Kidney (tissue), 14 donors: ENCODE measurements around the gene YPEL1. TPM values are rescaled to one million over a fixed set of nuclear protein-coding genes. Genes with fewer than 3 reads are reported as not detected.

ENCODE experiments used
- DNase-seq, 5 donors: peaks; one replicate each; pipeline ENCODE4 v3.0.0-alpha.2; 2013 to 2020
- FAIRE-seq: peaks from 2 replicates; lab custom pipeline; 2012; peaks lifted over from hg19 to GRCh38; lab: Jason Lieb, UNC
- H3K27ac ChIP-seq, 2 donors: one replicate each; pipeline ENCODE4 v1.7.0; 2013; ENCODE audit warnings: low read depth in 2 of 2, low read length in 2 of 2, inconsistent platforms in 1 of 2
- H3K27me3 ChIP-seq: one replicate; pipeline ENCODE4 v1.7.1; 2013; ENCODE audit warnings: low read length, inconsistent platforms; ENCODE audit not compliant: control insufficient read depth, insufficient read depth
- H3K36me3 ChIP-seq, 3 donors: one replicate each; pipeline versions ENCODE4 v1.7.0 to v1.7.1; 2013; ENCODE audit warnings: low read length in 3 of 3, control low read depth in 1 of 3, inconsistent platforms in 1 of 3; ENCODE audit not compliant: insufficient read depth in 3 of 3, control insufficient read depth in 2 of 3
- H3K4me1 ChIP-seq, 3 donors: one replicate each; pipeline versions ENCODE4 v1.7.0 to v1.7.1; 2013; ENCODE audit warnings: low read length in 3 of 3, inconsistent platforms in 1 of 3, low read depth in 1 of 3; ENCODE audit not compliant: control insufficient read depth in 2 of 3, insufficient read depth in 2 of 3
- H3K4me3 ChIP-seq, 3 donors: one replicate each; pipeline versions ENCODE4 v1.7.0 to v1.8.1; 2013; ENCODE audit warnings: low read length in 3 of 3, control low read depth in 1 of 3, inconsistent platforms in 1 of 3
- H3K9ac ChIP-seq, 3 donors: one replicate each; pipeline versions ENCODE4 v1.7.0 to v1.7.1; 2013; ENCODE audit warnings: low read length in 3 of 3, control low read depth in 1 of 3, inconsistent platforms in 1 of 3
- H3K9me3 ChIP-seq, 3 donors: one replicate each; pipeline versions ENCODE4 v1.7.0 to v1.7.1; 2013; ENCODE audit warnings: low read length in 3 of 3, control low read depth in 1 of 3, inconsistent platforms in 1 of 3; ENCODE audit not compliant: control insufficient read depth in 2 of 3, insufficient read depth in 1 of 3
- CTCF ChIP-seq: IDR thresholded peaks from 3 replicates; pipeline ENCODE4 v1.5.1; 2012; ENCODE audit warnings: mild to moderate bottlenecking, moderate library complexity, borderline replicate concordance; ENCODE audit not compliant: insufficient read depth; ENCODE audit errors: extremely low read depth
- intact Hi-C: fragments of 100-400 bp; cut with DNase I; formaldehyde crosslinking; loops from one replicate; pipeline ENCODE4 v1.11.1; 2022
- polyA plus RNA-seq: library from polyadenylated mRNA; stranded (reverse); fragments of 350-450 nt; fragmentation: Illumina TruSeq; extraction: RNeasy Lipid Tissue Mini Kit (QIAGEN cat#74804); gene quantifications from one replicate; pipeline ENCODE4 v1.2.3, GENCODE V29; 2014; ENCODE audit warnings: low read depth, low replicate concordance; ENCODE audit not compliant: insufficient read depth
- total RNA-seq: library from RNA; stranded (reverse); fragmentation: NEBNext Ultra II Directional; extraction: Animal tissue kit (Norgen Biotek cat#: 25700); gene quantifications from one replicate; pipeline ENCODE4 v1.2.1, GENCODE V29; 2021
- donor health status: control.
- donor health status: control.
- donor health status: control.
- donor health status: control.
- donor health status: control.
- donor health status: DM: yes; HTN: yes; CAD: no.
- donor health status: Normal renal cell carcinoma (clear cell type).

Gene YPEL1
- total and polyA plus RNA-seq, 2 donors from 2014 or later: 2.2 to 6.1 TPM

- DNase-seq (no peak), FAIRE-seq (no peak)
Measured at GRCh38 chr22:21660904-21661303, 74.7 kb downstream of the YPEL1 start.

DNA sequence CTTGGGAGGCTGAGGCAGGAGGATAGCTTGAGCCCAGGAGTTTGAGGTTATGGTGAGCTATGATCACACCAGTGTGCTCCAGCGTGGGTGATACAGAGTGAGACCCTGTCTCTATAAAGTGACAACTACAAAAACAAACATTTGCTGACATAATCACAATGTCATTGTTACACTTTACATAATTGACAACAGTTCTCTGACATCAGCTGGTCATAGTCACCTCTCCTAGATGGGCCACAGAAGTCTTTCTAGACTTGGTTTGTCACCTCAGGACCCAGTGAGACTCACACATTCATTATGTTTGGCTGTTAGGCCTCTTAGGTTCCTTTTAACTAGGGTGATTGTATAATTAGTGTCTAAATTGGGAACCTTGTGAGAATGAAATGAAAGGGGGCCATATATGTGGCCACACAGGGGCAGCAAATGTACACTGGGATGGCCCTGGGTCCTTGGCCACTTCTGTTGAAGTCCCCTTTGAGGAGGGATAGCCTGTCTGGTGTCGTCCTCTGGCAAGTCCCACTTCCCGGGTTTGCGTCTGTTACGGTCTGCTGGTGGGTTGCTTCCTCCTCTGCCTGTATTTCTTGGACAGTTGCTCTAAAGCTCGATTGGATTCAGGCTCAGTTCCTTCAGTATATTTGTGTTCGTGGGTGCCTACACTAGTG lies 75.6 kb downstream of the YPEL1 start:
- no peak for FAIRE-seq
- Histone ChIP-seq H3K9me3 (no peaks in the 10 kb centered on the region), H3K27me3 (no peaks in the 10 kb centered on the region), H3K4me3 (no peak overlapping the region), H3K27ac (no peak overlapping the region), H3K9ac (no peak overlapping the region), H3K4me1 (peaks cover 0 to 2% (median 0%) of the 10 kb centered on the region in 3 donors), H3K36me3 (no peaks in the 10 kb centered on the region)
- intact Hi-C loops: no loop called here
- no peak for DNase-seq
- TF ChIP-seq CTCF: no peak

More at GRCh38 chr22:21660904-21661303, 74.7 kb downstream of the YPEL1 start:
- TF ChIP-seq CTCF: no peak
- H3K36me3 ChIP-seq: no peaks in the 10 kb centered on the region
- intact Hi-C loops: no loop called here
- H3K27ac ChIP-seq: no peak overlapping the region
- no peak overlapping the region for H3K4me3 ChIP-seq
- peaks cover 0 to 2% (median 0%) of the 10 kb centered on the region in 3 donors for H3K4me1 ChIP-seq
- no peaks in the 10 kb centered on the region for H3K27me3 ChIP-seq
- H3K9ac ChIP-seq: no peak overlapping the region
- H3K9me3 ChIP-seq: no peaks in the 10 kb centered on the region

GRCh38 chr22:21657360-21658032 lies 78.1 kb downstream of the YPEL1 start:
- H3K4me3 ChIP-seq: peak overlapping the region; percentile 42 to 56 (median 56)
- H3K4me1 ChIP-seq: peaks cover 0 to 4% (median 0%) of the 10 kb centered on the region in 3 donors
- TF ChIP-seq CTCF: no peak
- H3K36me3 ChIP-seq: no peaks in the 10 kb centered on the region
- intact Hi-C loops: no loop called here
- no peaks in the 10 kb centered on the region for H3K9me3 ChIP-seq
- H3K27me3 ChIP-seq: no peaks in the 10 kb centered on the region
- no peak for FAIRE-seq
- no peak overlapping the region for H3K27ac ChIP-seq
- H3K9ac ChIP-seq: no peak overlapping the region
- peak; percentile 89 to 93 (median 91) for DNase-seq
